Karpas-422 (cell line): ENCODE measurements around the gene CDKAL1. TPM values are rescaled to one million over a fixed set of nuclear protein-coding genes. Genes with fewer than 3 reads are reported as not detected.
"Not testable (repeated sequence)": the region's sequence is repeated elsewhere in the genome, so short reads cannot be mapped to it uniquely, and the experiment has no call there.

Experiments
- DNase-seq: peaks from one replicate; pipeline ENCODE4 v3.0.0-alpha.2; 2015
- H2AFZ ChIP-seq: fragments of 200-600 bp; sonication (generic); 2 replicates; pipeline ENCODE4 v1.6.1; 2014; ENCODE audit warnings: antibody characterized with exemption, low read length, mixed read lengths
- H3K27ac ChIP-seq: fragments of 200-600 bp; sonication (generic); 2 replicates; pipeline ENCODE4 v1.5.1; 2014; ENCODE audit warnings: mild to moderate bottlenecking, low read length, moderate library complexity
- H3K27me3 ChIP-seq: fragments of 200-600 bp; sonication (generic); 2 replicates; pipeline ENCODE4 v1.6.1; 2014; ENCODE audit warnings: low read length, mixed read lengths
- H3K36me3 ChIP-seq: fragments of 200-600 bp; sonication (generic); 2 replicates; pipeline ENCODE4 v1.6.1; 2014; ENCODE audit warnings: low read length, mixed read lengths; ENCODE audit not compliant: insufficient read depth
- H3K4me1 ChIP-seq: fragments of 200-600 bp; sonication (generic); 2 replicates; pipeline ENCODE4 v1.6.1; 2014; ENCODE audit warnings: mild to moderate bottlenecking, low read length, mixed read lengths
- H3K4me2 ChIP-seq: fragments of 200-600 bp; sonication (generic); 2 replicates; pipeline ENCODE4 v1.6.1; 2014; ENCODE audit warnings: low read length, low read depth, mild to moderate bottlenecking; ENCODE audit not compliant: poor library complexity, severe bottlenecking
- H3K4me3 ChIP-seq: fragments of 200-600 bp; sonication (generic); 2 replicates; pipeline ENCODE4 v1.5.1; 2014; ENCODE audit warnings: mild to moderate bottlenecking, antibody characterized with exemption, low read length, mixed read lengths
- H3K79me2 ChIP-seq: fragments of 200-600 bp; sonication (generic); 2 replicates; pipeline ENCODE4 v1.6.1; 2014; ENCODE audit warnings: mild to moderate bottlenecking, low read length, mixed read lengths
- H3K9ac ChIP-seq: fragments of 200-600 bp; sonication (generic); 2 replicates; pipeline ENCODE4 v1.6.0; 2014; ENCODE audit warnings: low read length
- H3K9me2 ChIP-seq: fragments of 200-600 bp; sonication (generic), shearing (Covaris generic); replicated peaks from 2 replicates; pipeline ENCODE4 v1.6.0; 2014; ENCODE audit warnings: mild to moderate bottlenecking, low read length, moderate library complexity; ENCODE audit not compliant: insufficient read depth
- H3K9me3 ChIP-seq: fragments of 300-700, 200-600 bp; sonication (generic); 2 replicates; pipeline ENCODE4 v1.6.1; 2014; ENCODE audit warnings: low read length, mixed read lengths
- H4K20me1 ChIP-seq: fragments of 200-600 bp; sonication (generic); 2 replicates; pipeline ENCODE4 v1.6.1; 2014; ENCODE audit warnings: mild to moderate bottlenecking, antibody characterized with exemption, low read length, low read depth; ENCODE audit not compliant: insufficient read depth
- total RNA-seq: library from RNA; depleted of rRNA; stranded (reverse); fragments of >200 nt; shearing (Covaris generic); gene quantifications from 2 replicates; pipeline ENCODE4 v1.2.3, GENCODE V29; 2014; ENCODE audit warnings: low replicate concordance

The CDKAL1 gene
- total RNA-seq, 1 experiment from 2014 or later: 23.7 TPM

GRCh38 chr6:21083708-21084107 lies 549.5 kb downstream of the CDKAL1 start:
- Histone ChIP-seq H2AFZ (no peak overlapping the region), H4K20me1 (no peaks in the 10 kb centered on the region), H3K27ac (no peak overlapping the region), H3K9ac (no peak overlapping the region), H3K4me2 (no peak overlapping the region), H3K9me3 (no peaks in the 10 kb centered on the region), H3K36me3 (no peaks in the 10 kb centered on the region), H3K27me3 (no peaks in the 10 kb centered on the region), H3K9me2 (no peaks in the 10 kb centered on the region), H3K4me1 (no peaks in the 10 kb centered on the region), H3K4me3 (no peak overlapping the region), H3K79me2 (no peaks in the 10 kb centered on the region)
- no peak for DNase-seq

- no peak for DNase-seq
- H3K36me3 ChIP-seq: no peaks in the 10 kb centered on the region
- no peak overlapping the region for H3K27ac ChIP-seq
- no peaks in the 10 kb centered on the region for H3K4me1 ChIP-seq
- H3K9me2 ChIP-seq: no peaks in the 10 kb centered on the region
- no peak overlapping the region for H3K4me2 ChIP-seq
- H2AFZ ChIP-seq: no peak overlapping the region
- no peaks in the 10 kb centered on the region for H3K27me3 ChIP-seq
- no peaks in the 10 kb centered on the region for H3K79me2 ChIP-seq
- H3K9ac ChIP-seq: no peak overlapping the region
- H4K20me1 ChIP-seq: no peaks in the 10 kb centered on the region
- no peaks in the 10 kb centered on the region for H3K9me3 ChIP-seq
- H3K4me3 ChIP-seq: no peak overlapping the region
Measured at GRCh38 chr6:21084656-21085055, 550.4 kb downstream of the CDKAL1 start.

DNA sequence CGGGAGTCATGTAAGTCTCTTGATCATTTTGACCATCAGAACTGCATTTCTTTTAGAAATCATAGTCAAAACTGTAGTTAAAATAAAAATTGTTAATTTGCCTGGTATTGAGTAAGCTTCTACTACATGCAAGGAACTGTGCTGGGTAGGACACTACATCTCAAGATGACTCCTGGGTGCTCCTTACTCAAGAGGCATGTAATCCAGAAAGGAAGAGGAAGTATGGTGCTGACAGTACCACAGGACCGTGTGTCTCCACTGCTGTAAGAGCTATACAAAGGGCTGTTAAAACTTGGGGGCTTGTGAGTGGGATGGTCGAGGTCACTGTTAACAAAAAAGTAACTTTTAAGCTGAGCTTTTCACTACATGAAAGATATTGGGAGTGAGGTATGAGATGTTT lies 551.0 kb downstream of the CDKAL1 start:
- Histone ChIP-seq H3K27me3 (no peaks in the 10 kb centered on the region), H4K20me1 (no peaks in the 10 kb centered on the region), H3K4me3 (no peak overlapping the region), H3K4me2 (no peak overlapping the region), H3K9me3 (no peaks in the 10 kb centered on the region), H3K27ac (no peak overlapping the region), H3K79me2 (no peaks in the 10 kb centered on the region), H3K4me1 (no peaks in the 10 kb centered on the region), H3K9me2 (no peaks in the 10 kb centered on the region), H2AFZ (no peak overlapping the region), H3K36me3 (no peaks in the 10 kb centered on the region), H3K9ac (no peak overlapping the region)
- DNase-seq: no peak

- no peaks in the 10 kb centered on the region for H3K79me2 ChIP-seq
- no peak overlapping the region for H3K4me3 ChIP-seq
- no peak overlapping the region for H3K27ac ChIP-seq
- no peak overlapping the region for H3K4me2 ChIP-seq
- no peaks in the 10 kb centered on the region for H3K9me3 ChIP-seq
- no peak overlapping the region for H3K9ac ChIP-seq
- no peaks in the 10 kb centered on the region for H3K4me1 ChIP-seq
- no peaks in the 10 kb centered on the region for H3K9me2 ChIP-seq
- DNase-seq: no peak
- H3K36me3 ChIP-seq: no peaks in the 10 kb centered on the region
- H4K20me1 ChIP-seq: no peaks in the 10 kb centered on the region
- no peaks in the 10 kb centered on the region for H3K27me3 ChIP-seq
- H2AFZ ChIP-seq: no peak overlapping the region
Measured at GRCh38 chr6:21085643-21086042, 551.4 kb downstream of the CDKAL1 start.

DNA sequence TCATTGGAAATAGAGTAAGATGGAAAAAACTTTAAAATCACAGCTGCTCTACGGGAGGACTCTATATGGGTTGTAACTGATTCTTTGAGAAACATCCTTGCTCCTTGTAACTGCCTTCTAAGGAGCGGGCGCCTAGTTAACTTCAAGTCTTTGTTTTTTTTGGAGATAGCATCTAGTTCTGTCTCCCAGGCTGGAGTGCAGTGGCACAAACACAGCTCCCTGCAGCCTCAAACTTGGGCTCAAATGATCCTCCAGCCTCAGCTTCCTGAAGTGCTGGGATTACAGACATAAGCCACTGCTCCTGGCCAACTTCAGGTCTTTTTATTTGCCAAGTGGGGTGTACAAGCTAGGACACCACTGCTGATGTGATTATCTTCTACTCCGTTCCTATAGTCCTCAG lies 552.9 kb downstream of the CDKAL1 start:
- Histone ChIP-seq H3K27me3 (no peaks in the 10 kb centered on the region), H3K36me3 (no peaks in the 10 kb centered on the region), H2AFZ (no peak overlapping the region), H3K9me3 (no peaks in the 10 kb centered on the region), H3K9me2 (no peaks in the 10 kb centered on the region), H4K20me1 (no peaks in the 10 kb centered on the region), H3K4me1 (no peaks in the 10 kb centered on the region), H3K9ac (no peak overlapping the region), H3K4me2 (no peak overlapping the region), H3K79me2 (no peaks in the 10 kb centered on the region), H3K4me3 (no peak overlapping the region), H3K27ac (no peak overlapping the region)
- no peak for DNase-seq

DNA sequence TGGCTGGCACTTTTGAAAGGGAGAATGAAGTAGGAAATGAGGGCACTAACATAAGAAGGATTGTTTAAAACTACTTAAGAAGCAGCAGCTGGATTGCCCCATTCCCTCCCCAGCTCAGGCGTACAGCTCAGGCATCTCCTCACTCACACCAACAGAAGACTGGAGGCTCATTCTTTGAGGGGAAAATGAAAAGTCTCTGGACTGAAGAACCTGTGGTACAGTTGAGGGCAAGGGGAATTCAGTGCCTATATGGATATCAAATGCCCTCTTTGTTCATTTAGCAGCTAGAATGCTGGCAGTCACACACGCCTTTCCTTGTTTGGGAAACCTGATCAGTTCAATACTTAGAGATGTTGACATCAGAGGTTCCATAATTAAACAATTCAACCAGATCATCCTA lies 557.2 kb downstream of the CDKAL1 start:
- no peaks in the 10 kb centered on the region for H3K36me3 ChIP-seq
- H2AFZ ChIP-seq: no peak overlapping the region
- no peaks in the 10 kb centered on the region for H3K27me3 ChIP-seq
- H3K9me3 ChIP-seq: no peaks in the 10 kb centered on the region
- H4K20me1 ChIP-seq: no peaks in the 10 kb centered on the region
- H3K27ac ChIP-seq: no peak overlapping the region
- no peak overlapping the region for H3K9ac ChIP-seq
- no peaks in the 10 kb centered on the region for H3K79me2 ChIP-seq
- no peak for DNase-seq
- H3K4me2 ChIP-seq: no peak overlapping the region
- no peaks in the 10 kb centered on the region for H3K9me2 ChIP-seq
- H3K4me3 ChIP-seq: no peak overlapping the region
- no peaks in the 10 kb centered on the region for H3K4me1 ChIP-seq

GRCh38 chr6:21092231-21092772 lies 558.0 kb downstream of the CDKAL1 start:
- not testable (repeated sequence) for H2AFZ ChIP-seq, H3K4me2 ChIP-seq, H3K27ac ChIP-seq, H3K79me2 ChIP-seq, H3K4me3 ChIP-seq, H3K9me3 ChIP-seq, H3K36me3 ChIP-seq, H3K9ac ChIP-seq, H3K9me2 ChIP-seq, H3K4me1 ChIP-seq, H4K20me1 ChIP-seq, H3K27me3 ChIP-seq, DNase-seq

DNA sequence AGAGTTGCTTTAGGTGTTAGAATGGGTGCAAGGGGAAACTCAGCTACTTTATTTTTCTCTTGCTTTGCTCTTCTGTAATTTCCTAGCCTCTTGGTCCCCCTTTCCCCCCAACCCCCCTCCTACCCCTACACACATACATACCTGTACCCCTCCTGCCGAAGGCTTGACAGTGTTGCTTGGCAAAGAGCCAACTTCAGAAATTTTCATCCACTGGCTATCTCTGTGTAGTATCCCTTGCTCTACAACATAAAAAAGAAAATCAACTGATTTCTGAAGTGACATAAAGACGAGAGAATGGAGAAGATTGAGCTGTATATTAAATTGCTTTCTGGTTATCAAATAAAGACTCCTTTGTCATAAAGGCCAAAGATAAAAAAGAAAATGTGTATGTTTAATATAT lies 561.2 kb downstream of the CDKAL1 start:
- no peak overlapping the region for H3K9ac ChIP-seq
- H3K36me3 ChIP-seq: no peaks in the 10 kb centered on the region
- H3K4me1 ChIP-seq: peaks cover 10% of the 10 kb centered on the region
- H3K27me3 ChIP-seq: no peaks in the 10 kb centered on the region
- no peak overlapping the region for H3K27ac ChIP-seq
- H3K4me2 ChIP-seq: no peak overlapping the region
- no peak overlapping the region for H2AFZ ChIP-seq
- H4K20me1 ChIP-seq: no peaks in the 10 kb centered on the region
- H3K9me2 ChIP-seq: no peaks in the 10 kb centered on the region; the same call in 1 of the 2 replicates
- H3K9me3 ChIP-seq: no peaks in the 10 kb centered on the region
- H3K4me3 ChIP-seq: no peak overlapping the region
- H3K79me2 ChIP-seq: no peaks in the 10 kb centered on the region
- DNase-seq: no peak

DNA sequence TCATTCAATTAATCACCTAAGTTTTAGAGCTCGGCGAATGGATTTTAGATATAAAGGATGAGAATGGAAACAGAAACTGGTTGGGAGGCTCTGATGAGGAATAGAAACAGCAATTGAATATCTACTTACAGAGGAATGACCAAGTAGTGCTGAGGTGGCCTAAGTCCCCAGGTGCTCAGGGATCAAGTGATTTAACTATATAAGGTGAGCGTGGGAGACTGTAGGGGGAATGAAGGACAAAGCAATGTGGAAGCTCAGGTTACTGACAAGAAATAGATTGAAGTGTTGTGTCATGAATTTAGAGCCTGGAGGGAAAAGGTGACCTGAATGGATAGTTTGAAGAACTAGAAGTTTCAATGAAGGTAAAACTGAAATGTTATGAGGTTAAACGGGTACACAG lies 563.9 kb downstream of the CDKAL1 start:
- Histone ChIP-seq H3K27ac (no peak overlapping the region), H3K4me3 (no peak overlapping the region), H3K9ac (no peak overlapping the region), H2AFZ (no peak overlapping the region), H3K4me2 (no peak overlapping the region), H3K36me3 (no peaks in the 10 kb centered on the region), H3K27me3 (no peaks in the 10 kb centered on the region), H4K20me1 (no peaks in the 10 kb centered on the region), H3K4me1 (peaks cover 10% of the 10 kb centered on the region), H3K9me3 (no peaks in the 10 kb centered on the region), H3K9me2 (no peaks in the 10 kb centered on the region; the same call in 1 of the 2 replicates), H3K79me2 (no peaks in the 10 kb centered on the region)
- DNase-seq: no peak
